Tibial nerve (tissue), 4 donors: ENCODE measurements around the gene MEN1. TPM values are rescaled to one million over a fixed set of nuclear protein-coding genes. Genes with fewer than 3 reads are reported as not detected.

ENCODE experiments used
- DNase-seq, 2 donors: peaks; one replicate each; pipeline ENCODE4 v3.0.0-alpha.2; 2019; ENCODE audit warnings: low spot score in 2 of 2
- H3K27ac ChIP-seq, 4 donors: fragments of 200-600 bp; sonication (generic) in 3 of 4; one replicate each; pipeline ENCODE4 v1.5.1; 2017 to 2019; ENCODE audit warnings: mild to moderate bottlenecking in 1 of 4
- H3K27me3 ChIP-seq, 2 donors: fragments of 200-600 bp; sonication (generic) in 1 of 2; one replicate each; pipeline versions ENCODE4 v1.5.1 to v1.6.0; 2017 to 2019
- H3K36me3 ChIP-seq, 3 donors: fragments of 200-600 bp; sonication (generic); one replicate each; pipeline ENCODE4 v1.5.1; 2018 to 2019
- H3K4me1 ChIP-seq, 4 donors: fragments of 200-600 bp; sonication (generic) in 3 of 4; one replicate each; pipeline ENCODE4 v1.5.1; 2017 to 2019
- H3K4me3 ChIP-seq, 4 donors: fragments of 200-600 bp; sonication (generic) in 3 of 4; one replicate each; pipeline ENCODE4 v1.5.1; 2017 to 2019; ENCODE audit warnings: mild to moderate bottlenecking in 1 of 4, moderate library complexity in 1 of 4
- H3K9me3 ChIP-seq, 4 donors: fragments of 200-600 bp; sonication (generic) in 3 of 4; one replicate each; pipeline ENCODE4 v1.5.1; 2017 to 2019
- CTCF ChIP-seq, 5 experiments: fragments of 200-600 bp in 3 of 5; fragments of 450-650 bp in 2 of 5; sonication (generic) in 3 of 5; IDR thresholded peaks; one replicate each; pipeline ENCODE4 v1.5.1; 2016 to 2019; ENCODE audit warnings: antibody characterized with exemption in 5 of 5, mild to moderate bottlenecking in 3 of 5, moderate library complexity in 2 of 5
- EP300 ChIP-seq, 2 donors: sonication (generic); formaldehyde crosslinking; IDR thresholded peaks; one replicate each; pipeline ENCODE4 v1.6.1; 2017; ENCODE audit warnings: antibody characterized with exemption in 2 of 2, mild to moderate bottlenecking in 1 of 2
- POLR2A ChIP-seq, 2 donors: fragments of 450-650 bp; IDR thresholded peaks; one replicate each; pipeline ENCODE4 v1.6.1; 2017; ENCODE audit warnings: antibody characterized with exemption in 2 of 2, mild to moderate bottlenecking in 2 of 2, moderate library complexity in 2 of 2
- whole genome bisulfite sequencing, 2 donors: methylation state at CpG; one replicate each; pipeline ENCODE4 v1.1.5; 2018; 5-methylcytosine and 5-hydroxymethylcytosine counted together
- total RNA-seq, 4 donors: library from RNA; depleted of rRNA; stranded (reverse); fragments of >200 nt; gene quantifications; one replicate each; pipeline ENCODE4 v1.1.0, GENCODE V29; 2016

MEN1 gene
- total RNA-seq, 4 donors from 2014 or later: 15.3 to 30.9 (median 19.7) TPM

- Histone ChIP-seq H3K4me3 (peak overlapping the region in 2 of 4 donors; percentile 67 to 72), H3K4me1 (peaks cover 0 to 30% (median 13%) of the 10 kb centered on the region in 4 donors), H3K27ac (peak overlapping the region in 3 of 4 donors; percentile 83 to 94 (median 93)), H3K9me3 (no peaks in the 10 kb centered on the region), H3K36me3 (peaks cover 0 to 58% (median 0%) of the 10 kb centered on the region in 3 donors), H3K27me3 (no peaks in the 10 kb centered on the region)
- 41 to 58% methylated on average over 10 to 13 of the region's 13 CpGs for WGBS, 2 donors
- DNase-seq: no peak
- no peak for TF ChIP-seq EP300 (IDR thresholded peaks at IDR 0.05)
- no peak for TF ChIP-seq CTCF (IDR thresholded peaks at IDR 0.05)
- TF ChIP-seq POLR2A (IDR thresholded peaks at IDR 0.05): no peak
Observed at GRCh38 chr11:64801561-64802369, 8.6 kb downstream of the MEN1 start.

- TF ChIP-seq EP300 (IDR thresholded peaks at IDR 0.05) (no peak), CTCF (IDR thresholded peaks at IDR 0.05) (no peak), POLR2A (IDR thresholded peaks at IDR 0.05) (no peak)
- Histone ChIP-seq H3K27me3 (no peaks in the 10 kb centered on the region), H3K4me1 (peaks cover 0 to 30% (median 13%) of the 10 kb centered on the region in 4 donors), H3K4me3 (no peak overlapping the region), H3K36me3 (peaks cover 0 to 58% (median 6%) of the 10 kb centered on the region in 3 donors), H3K27ac (peak overlapping the region in 3 of 4 donors; percentile 83 to 94 (median 93)), H3K9me3 (no peaks in the 10 kb centered on the region)
- DNase-seq: no peak
- 62 to 70% methylated on average over 5 to 9 of the region's 9 CpGs for WGBS, 2 donors
Observed at GRCh38 chr11:64801158-64801464, 9.2 kb downstream of the MEN1 start.

GRCh38 chr11:64800303-64801157 is 9.8 kb downstream of the MEN1 start:
- no peak for DNase-seq
- Histone ChIP-seq H3K9me3 (no peaks in the 10 kb centered on the region), H3K27me3 (no peaks in the 10 kb centered on the region), H3K4me3 (no peak overlapping the region), H3K4me1 (peaks cover 0 to 30% (median 13%) of the 10 kb centered on the region in 4 donors), H3K27ac (peak overlapping the region in 3 of 4 donors; percentile 30 to 93 (median 62)), H3K36me3 (peaks cover 0 to 57% (median 10%) of the 10 kb centered on the region in 3 donors)
- WGBS, 2 donors: 73 to 77% methylated on average over 17 to 25 of the region's 26 CpGs
- TF ChIP-seq POLR2A (IDR thresholded peaks at IDR 0.05): no peak
- TF ChIP-seq CTCF (IDR thresholded peaks at IDR 0.05): no peak
- no peak for TF ChIP-seq EP300 (IDR thresholded peaks at IDR 0.05)

DNA sequence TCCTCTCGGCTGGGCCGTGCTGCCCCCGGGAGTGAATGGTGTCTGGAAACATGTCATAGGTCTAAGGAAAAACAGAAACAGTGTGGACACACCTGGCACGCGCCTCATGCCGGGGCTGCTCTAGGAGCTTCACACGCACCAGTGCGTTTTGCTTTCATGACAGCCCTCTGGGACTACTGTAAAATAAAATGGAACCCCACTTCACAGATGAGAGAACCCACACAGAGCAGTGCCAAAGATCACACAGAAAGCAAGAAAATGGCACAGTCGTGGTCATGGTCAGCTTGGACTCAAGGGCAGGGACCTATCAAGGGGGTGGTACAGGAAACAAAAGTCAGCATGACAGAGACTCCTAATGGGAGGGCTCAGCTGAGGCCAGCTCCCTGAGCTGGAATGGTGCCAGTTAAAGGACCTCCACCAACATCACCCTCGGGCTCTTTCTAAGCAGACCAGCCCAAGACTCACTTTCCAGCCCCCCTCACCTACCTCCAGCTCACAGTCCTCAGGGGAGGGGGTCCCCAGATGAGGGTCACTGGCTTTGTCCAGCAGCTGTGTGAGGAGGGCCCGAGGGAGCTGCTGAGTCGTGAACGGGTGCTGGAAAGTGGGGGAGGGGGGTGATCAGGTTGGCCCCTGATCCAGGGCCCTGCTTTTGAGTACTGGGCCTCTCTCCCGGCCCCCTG is 10.6 kb downstream of the MEN1 start:
- H3K36me3 ChIP-seq: peaks cover 0 to 49% (median 10%) of the 10 kb centered on the region in 3 donors
- DNase-seq: no peak

More for the DNA sequence above, 10.6 kb downstream of the MEN1 start:
- Histone ChIP-seq H3K27ac (peak overlapping the region in 2 of 4 donors; percentile 30 to 62), H3K9me3 (no peaks in the 10 kb centered on the region), H3K27me3 (no peaks in the 10 kb centered on the region), H3K4me3 (no peak overlapping the region), H3K4me1 (peaks cover 0 to 28% (median 13%) of the 10 kb centered on the region in 4 donors)
- WGBS, 2 donors: 55 to 70% methylated on average over 10 to 14 of the region's 14 CpGs
- TF ChIP-seq POLR2A (IDR thresholded peaks at IDR 0.05) (no peak), EP300 (IDR thresholded peaks at IDR 0.05) (no peak), CTCF (IDR thresholded peaks at IDR 0.05) (no peak)
